Right lobe of liver (tissue), 4 donors: Measurements from ENCODE around the gene LMBR1.

Experiments used
- CTCF ChIP-seq, 4 donors: fragments of 200-600 bp in 3 of 4; fragments of 450-650 bp in 1 of 4; IDR thresholded peaks; one replicate each; pipeline versions ENCODE4 v1.5.1 to v1.8.0; 2016 to 2022; ENCODE audit warnings: antibody characterized with exemption in 4 of 4, mild to moderate bottlenecking in 2 of 4
- POLR2A ChIP-seq: fragments of 450-650 bp; IDR thresholded peaks from one replicate; pipeline ENCODE4 v1.6.1; 2017; ENCODE audit warnings: antibody characterized with exemption, mild to moderate bottlenecking
- donor health status: DM: no; HTN: no; CAD: no.
- donor health status: DM: no; HTN: no; CAD: no.
- donor health status: DM: no; HTN: yes; CAD: no.

GRCh38 chr7:156834462-156834861 is 58.5 kb downstream of the LMBR1 start:
- TF ChIP-seq CTCF (IDR thresholded peaks at IDR 0.05) (no peak), POLR2A (no peak)
